Activated naive CD8-positive, alpha-beta T cell (primary cell): Measurements from ENCODE around the gene CEACAM21.

Experiments used
- H3K27ac Mint-ChIP-seq: one replicate; pipeline ENCODE4 v1.8.0; 2021; ENCODE audit warnings: mixed read lengths
- H3K27me3 Mint-ChIP-seq: one replicate; pipeline ENCODE4 v1.8.0; 2021; ENCODE audit warnings: mixed read lengths
- H3K36me3 Mint-ChIP-seq: one replicate; pipeline ENCODE4 v1.8.0; 2021; ENCODE audit warnings: mixed read lengths
- H3K4me1 Mint-ChIP-seq: one replicate; pipeline ENCODE4 v1.8.0; 2021; ENCODE audit warnings: low read depth, mixed read lengths
- H3K4me3 Mint-ChIP-seq: one replicate; pipeline ENCODE4 v1.8.0; 2021; ENCODE audit warnings: mild to moderate bottlenecking, mixed read lengths
- H3K9me3 Mint-ChIP-seq: one replicate; pipeline ENCODE4 v1.8.0; 2021; ENCODE audit warnings: low read depth, mixed read lengths

Gene CEACAM21

DNA sequence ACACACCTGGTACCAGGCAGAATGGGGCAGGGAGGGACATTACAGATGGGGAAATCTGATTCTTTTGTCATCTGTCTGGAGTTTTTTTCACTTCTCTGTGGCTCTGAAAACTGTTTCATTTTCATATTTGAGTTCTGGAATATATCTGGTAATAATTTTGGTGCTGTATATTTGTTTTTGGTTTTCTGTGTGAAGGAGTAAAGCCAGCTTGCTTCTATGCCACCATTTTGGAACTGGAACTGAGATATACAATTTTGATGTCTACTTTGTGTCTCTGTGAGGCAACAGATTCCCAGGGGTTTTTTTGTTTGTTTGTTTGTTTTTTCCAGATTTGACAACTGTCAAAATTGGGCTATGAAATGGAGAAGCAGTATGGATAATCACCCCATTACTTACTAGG, 34.8 kb downstream of the CEACAM21 start:
- no peak overlapping the region for H3K27ac Mint-ChIP-seq
- H3K4me1 Mint-ChIP-seq: no peaks in the 10 kb centered on the region
- no peaks in the 10 kb centered on the region for H3K9me3 Mint-ChIP-seq
- peaks cover 4% of the 10 kb centered on the region for H3K27me3 Mint-ChIP-seq
- peaks cover 2% of the 10 kb centered on the region for H3K36me3 Mint-ChIP-seq
- H3K4me3 Mint-ChIP-seq: no peak overlapping the region

DNA sequence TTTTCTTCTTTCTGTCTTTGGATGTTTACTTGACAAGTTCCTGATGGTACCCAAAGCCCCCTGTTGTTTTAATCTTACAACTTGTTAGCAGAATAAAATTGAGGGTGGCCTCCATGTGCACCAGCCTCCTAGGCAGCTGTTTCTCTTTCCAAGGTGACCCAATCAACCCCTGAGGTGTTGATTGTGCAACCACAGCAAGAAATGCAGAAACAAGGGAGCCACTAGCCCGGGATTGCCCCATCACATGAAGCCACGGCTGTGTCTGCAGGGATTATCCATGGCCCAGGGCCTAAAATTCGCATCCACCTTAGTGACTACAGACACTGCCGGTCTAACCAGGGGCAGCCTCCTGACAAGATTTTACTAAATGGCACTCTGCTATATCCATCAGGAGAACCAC, 36.5 kb downstream of the CEACAM21 start:
- Mint-ChIP-seq H3K4me3 (no peak overlapping the region), H3K27me3 (peaks cover 6% of the 10 kb centered on the region), H3K4me1 (no peaks in the 10 kb centered on the region), H3K9me3 (no peaks in the 10 kb centered on the region), H3K27ac (no peak overlapping the region), H3K36me3 (peaks cover 2% of the 10 kb centered on the region)

DNA sequence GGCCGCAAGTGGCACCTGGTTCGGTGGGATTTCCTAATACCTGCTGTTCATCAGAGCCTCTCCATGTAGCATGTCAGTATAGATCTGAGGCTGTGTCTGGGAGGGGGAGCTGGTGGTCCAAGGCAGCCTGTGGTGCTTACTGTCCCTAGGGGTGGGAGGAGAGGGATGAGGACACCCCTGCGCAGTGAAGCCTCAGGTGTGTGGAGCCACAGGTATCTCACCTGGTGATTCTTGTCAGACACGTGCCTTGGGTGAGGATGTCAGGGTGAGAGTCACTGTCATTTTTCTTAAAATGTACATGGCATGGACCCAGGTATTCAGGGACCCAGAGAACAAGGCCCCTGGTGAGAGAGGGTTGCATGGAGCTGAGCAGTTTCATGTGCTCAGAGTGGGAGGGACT, 39.2 kb downstream of the CEACAM21 start:
- Mint-ChIP-seq H3K27me3 (peaks cover 6% of the 10 kb centered on the region), H3K36me3 (peaks cover 2% of the 10 kb centered on the region), H3K27ac (no peak overlapping the region), H3K4me3 (no peak overlapping the region), H3K9me3 (no peaks in the 10 kb centered on the region), H3K4me1 (no peaks in the 10 kb centered on the region)

DNA sequence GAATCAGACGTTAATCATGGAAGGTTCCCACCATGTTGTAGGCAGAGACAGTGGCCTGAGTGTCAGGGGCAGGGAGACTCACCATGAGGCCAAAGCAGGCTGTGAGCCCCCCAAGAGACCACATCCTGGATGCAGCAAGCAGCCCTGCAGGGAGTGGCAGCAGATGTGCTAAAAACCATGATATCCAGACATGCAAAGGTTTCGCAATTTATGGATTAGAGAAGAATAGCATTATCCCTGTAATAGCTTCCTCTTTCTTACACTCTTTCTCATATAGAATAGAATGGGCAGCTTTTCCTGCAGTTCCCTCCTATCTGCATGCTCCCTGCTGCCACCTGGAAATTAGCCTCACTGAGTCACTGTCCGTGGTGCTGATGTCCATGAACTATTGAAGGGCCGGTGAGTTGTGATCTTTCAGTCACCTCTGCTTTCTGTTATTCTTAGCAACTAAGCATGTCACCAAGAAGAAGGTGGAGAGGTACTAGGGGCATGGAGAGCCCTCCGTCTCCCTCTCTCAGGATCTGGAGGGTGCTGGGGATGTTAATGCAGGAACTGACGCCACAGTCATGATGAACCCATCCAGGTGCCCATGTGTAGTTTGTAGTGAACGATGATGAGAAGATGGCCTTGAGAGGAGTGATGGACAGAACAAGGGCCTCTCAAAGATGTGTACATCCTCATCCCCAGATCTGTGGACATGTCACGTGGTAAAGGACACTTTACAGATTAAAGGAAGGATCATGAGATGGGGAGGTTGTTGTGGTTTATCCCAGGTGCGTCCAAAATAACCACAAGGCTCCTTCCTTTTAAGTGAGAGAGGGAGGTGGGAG, 41.0 kb downstream of the CEACAM21 start:
- Mint-ChIP-seq H3K9me3 (no peaks in the 10 kb centered on the region), H3K36me3 (peaks cover 2% of the 10 kb centered on the region), H3K27ac (no peak overlapping the region), H3K4me1 (no peaks in the 10 kb centered on the region), H3K27me3 (peaks cover 6% of the 10 kb centered on the region), H3K4me3 (no peak overlapping the region)

DNA sequence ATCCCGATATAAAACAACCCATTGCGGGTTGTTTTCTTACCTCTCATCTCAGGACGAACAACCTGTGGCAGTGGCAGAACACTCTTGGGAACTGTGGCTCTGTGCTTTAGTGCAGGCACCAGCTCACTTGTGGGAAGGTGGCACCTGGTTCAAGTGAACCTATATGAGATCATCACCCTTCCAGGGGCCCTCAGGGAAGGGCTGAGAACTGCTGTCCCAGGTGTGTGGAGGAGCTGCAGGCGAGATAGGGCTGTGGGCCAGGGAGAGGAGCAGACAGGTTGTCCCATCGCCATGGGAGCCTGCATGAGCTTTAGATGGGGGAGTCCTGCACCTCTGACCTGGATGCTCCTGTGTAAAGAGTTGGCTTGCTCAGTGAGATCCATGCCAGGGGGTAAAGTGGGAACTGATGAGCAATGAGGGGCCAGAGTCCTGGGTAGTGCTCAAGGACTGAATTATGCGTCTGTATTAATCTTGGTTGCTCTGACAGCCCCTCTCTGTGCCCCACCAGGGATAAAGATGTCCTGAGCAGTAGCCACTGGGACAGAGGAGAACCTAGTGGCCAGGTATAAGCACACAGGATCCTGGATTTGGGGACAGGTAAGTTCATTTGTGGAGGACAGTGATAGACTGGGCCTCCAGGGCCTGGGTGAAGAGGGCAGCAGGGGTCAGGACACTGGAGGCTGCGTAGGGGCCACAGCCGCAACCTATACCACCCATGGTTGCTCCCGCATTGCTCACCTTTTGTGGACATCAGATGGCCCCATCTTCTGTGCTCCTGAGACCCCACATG, 42.2 kb downstream of the CEACAM21 start:
- Mint-ChIP-seq H3K27ac (no peak overlapping the region), H3K36me3 (peaks cover 2% of the 10 kb centered on the region), H3K4me1 (no peaks in the 10 kb centered on the region), H3K9me3 (no peaks in the 10 kb centered on the region), H3K4me3 (no peak overlapping the region), H3K27me3 (peaks cover 6% of the 10 kb centered on the region)

DNA sequence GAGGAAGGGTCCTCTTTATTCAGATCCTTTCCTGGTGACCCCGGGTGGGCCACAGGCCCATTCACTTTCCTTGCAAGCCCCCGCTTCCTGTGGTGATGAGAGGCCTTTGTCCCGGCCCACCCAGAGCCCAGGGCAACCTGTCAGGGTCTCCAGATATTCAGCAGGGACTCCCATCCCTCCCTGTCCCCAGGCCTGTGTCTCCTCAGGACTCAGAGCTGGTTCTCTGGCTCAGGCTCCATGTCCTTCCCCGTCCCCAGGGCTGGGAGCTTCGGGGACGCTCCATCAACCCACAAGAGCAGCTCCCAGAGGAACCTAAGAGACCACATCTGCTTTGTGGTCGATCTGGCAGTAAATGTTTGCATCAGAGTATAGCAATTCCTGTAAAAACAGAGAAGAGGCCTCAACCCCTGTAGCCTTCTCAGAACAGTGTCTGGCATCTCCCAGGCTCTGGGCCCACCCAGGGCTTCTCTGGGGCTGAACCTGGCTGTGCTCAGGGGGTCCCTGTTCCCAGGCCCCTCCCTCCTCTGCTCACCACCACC, 43.1 kb downstream of the CEACAM21 start:
- Mint-ChIP-seq H3K27ac (no peak overlapping the region), H3K36me3 (no peaks in the 10 kb centered on the region), H3K9me3 (no peaks in the 10 kb centered on the region), H3K4me3 (no peak overlapping the region), H3K4me1 (no peaks in the 10 kb centered on the region), H3K27me3 (peaks cover 6% of the 10 kb centered on the region)

DNA sequence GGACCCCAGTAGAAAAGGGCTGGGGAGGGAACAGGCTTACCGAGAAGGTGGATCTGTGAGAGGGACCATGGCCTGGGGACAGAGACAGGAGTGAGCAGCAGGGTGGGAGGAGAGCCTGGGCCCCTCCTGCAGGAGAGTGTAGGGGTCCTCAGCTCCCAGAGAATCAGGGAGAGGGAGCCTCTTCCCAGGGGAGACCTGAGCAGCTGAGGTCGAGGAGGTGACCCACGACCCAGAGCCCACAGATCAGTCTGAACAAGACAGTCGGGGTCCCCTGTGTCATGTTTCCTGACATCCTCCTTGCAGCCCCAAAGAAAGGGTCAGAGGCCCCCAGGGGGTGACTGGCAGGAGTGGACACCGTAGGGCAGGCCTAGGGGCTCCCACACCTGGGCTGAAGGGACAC, 44.2 kb downstream of the CEACAM21 start:
- H3K4me3 Mint-ChIP-seq: no peak overlapping the region

DNA sequence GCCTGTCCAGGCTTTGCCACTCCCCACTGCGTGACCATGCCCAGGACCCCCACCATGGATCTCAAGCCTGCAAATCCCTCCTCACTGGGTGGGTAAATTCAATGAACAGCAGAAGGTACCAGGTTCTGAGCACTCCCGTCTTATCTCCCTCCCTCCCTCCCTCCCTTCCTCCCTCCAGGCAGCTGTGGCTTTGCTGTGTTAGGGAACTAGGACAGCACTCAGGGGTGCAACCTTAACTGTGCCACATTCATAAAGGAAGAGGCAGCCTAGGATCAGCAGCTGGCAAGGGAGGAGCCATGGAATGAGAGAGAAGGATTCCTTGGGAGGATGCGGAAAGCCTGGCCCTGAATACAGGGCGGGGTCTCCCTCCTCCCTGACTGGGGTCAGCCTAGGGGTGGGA, 45.3 kb downstream of the CEACAM21 start:
- H3K27me3 Mint-ChIP-seq: peaks cover 4% of the 10 kb centered on the region
- H3K9me3 Mint-ChIP-seq: no peaks in the 10 kb centered on the region
- H3K4me3 Mint-ChIP-seq: no peak overlapping the region
- H3K36me3 Mint-ChIP-seq: no peaks in the 10 kb centered on the region
- H3K4me1 Mint-ChIP-seq: no peaks in the 10 kb centered on the region
- no peak overlapping the region for H3K27ac Mint-ChIP-seq

More for the DNA sequence above, 44.2 kb downstream of the CEACAM21 start:
- peaks cover 5% of the 10 kb centered on the region for H3K27me3 Mint-ChIP-seq
- no peaks in the 10 kb centered on the region for H3K9me3 Mint-ChIP-seq
- H3K27ac Mint-ChIP-seq: no peak overlapping the region
- no peaks in the 10 kb centered on the region for H3K36me3 Mint-ChIP-seq
- no peaks in the 10 kb centered on the region for H3K4me1 Mint-ChIP-seq

DNA sequence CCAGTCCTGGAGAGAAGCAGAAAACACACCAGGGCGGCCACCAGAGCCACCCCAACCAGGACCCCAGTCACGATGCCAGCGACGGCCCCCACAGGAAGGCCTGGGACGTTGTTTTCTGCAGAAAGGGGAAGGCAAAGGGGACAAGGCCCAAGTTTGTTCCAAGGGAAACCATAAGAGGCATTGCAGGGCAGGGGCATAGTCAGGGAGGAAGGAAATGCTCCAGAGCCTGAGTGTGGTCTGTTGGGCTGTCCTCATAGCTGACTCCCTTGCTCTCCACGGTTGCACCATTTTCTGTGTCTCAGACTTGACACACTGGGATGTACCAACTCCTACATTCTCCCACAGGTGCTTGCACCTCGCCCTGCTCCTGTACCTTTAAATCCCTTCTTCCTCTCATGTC, 45.7 kb downstream of the CEACAM21 start:
- H3K4me1 Mint-ChIP-seq: no peaks in the 10 kb centered on the region
- H3K4me3 Mint-ChIP-seq: no peak overlapping the region
- no peak overlapping the region for H3K27ac Mint-ChIP-seq
- no peaks in the 10 kb centered on the region for H3K36me3 Mint-ChIP-seq
- peaks cover 2% of the 10 kb centered on the region for H3K27me3 Mint-ChIP-seq
- no peaks in the 10 kb centered on the region for H3K9me3 Mint-ChIP-seq

DNA sequence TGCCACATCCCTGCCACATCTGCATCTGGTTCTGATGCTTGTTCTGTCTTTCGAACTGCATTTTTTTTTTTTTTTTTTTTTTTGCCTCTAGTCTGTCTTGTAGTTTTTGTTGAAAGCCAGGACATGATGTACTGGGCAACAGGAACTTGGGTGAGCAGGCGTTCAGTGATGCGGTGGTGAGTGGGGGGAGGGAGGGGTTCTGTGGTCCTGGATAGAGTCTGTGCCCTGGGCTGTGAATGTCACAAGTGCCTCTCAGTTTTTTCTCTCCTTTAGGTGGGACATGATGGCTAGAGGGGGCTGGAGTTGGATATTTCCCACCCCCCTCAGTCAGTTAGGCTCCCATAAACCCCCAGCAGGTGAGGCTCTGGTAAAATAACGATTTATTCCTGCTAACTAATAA, 47.4 kb downstream of the CEACAM21 start:
- H3K27ac Mint-ChIP-seq: no peak overlapping the region
- peaks cover 5% of the 10 kb centered on the region for H3K27me3 Mint-ChIP-seq

DNA sequence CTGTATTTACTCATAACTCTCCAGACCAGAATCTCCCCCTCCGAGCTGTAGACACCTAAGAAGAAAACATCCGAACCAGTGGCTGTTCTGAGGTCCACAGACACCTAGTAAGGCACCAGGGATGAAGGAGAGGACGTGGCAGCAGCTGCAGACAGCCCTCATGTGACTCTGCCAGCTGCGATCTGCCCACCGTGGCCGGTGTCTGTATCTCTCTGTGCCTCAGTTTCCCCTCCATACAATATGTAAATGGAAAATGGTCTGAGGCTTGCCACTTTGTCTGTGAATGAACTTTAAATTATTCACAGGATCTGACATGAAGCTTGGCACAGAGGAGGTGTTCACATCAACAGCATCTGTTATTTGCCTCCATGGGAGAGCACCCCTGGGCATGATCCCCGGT, 48.5 kb downstream of the CEACAM21 start:
- H3K27me3 Mint-ChIP-seq: peaks cover 5% of the 10 kb centered on the region
- H3K4me1 Mint-ChIP-seq: no peaks in the 10 kb centered on the region
- H3K4me3 Mint-ChIP-seq: no peak overlapping the region
- H3K27ac Mint-ChIP-seq: no peak overlapping the region
- no peaks in the 10 kb centered on the region for H3K9me3 Mint-ChIP-seq
- no peaks in the 10 kb centered on the region for H3K36me3 Mint-ChIP-seq

More for the DNA sequence above, 47.4 kb downstream of the CEACAM21 start:
- no peak overlapping the region for H3K4me3 Mint-ChIP-seq
- H3K4me1 Mint-ChIP-seq: no peaks in the 10 kb centered on the region
- H3K36me3 Mint-ChIP-seq: no peaks in the 10 kb centered on the region
- H3K9me3 Mint-ChIP-seq: no peaks in the 10 kb centered on the region

DNA sequence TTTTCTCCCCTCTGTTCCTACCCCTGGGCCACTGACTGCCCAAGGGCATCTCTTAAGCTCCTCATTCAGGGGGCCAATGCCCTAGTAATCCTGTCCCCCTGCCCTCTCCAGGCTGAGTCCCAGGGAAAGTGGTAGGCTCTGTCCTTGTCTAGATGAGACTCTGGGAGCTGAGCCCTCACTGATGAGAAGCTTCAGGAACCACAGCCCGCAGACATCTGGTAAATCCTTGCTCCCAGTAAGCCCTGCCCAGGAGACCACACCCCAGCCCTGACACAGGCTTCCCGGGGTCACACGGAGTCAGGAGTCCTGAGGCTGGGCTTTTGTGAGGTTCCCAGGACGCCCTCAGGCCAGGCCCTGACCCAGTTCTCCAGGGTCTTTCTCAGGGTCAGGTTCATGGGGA, 49.0 kb downstream of the CEACAM21 start:
- no peaks in the 10 kb centered on the region for H3K4me1 Mint-ChIP-seq
- no peak overlapping the region for H3K27ac Mint-ChIP-seq
- no peak overlapping the region for H3K4me3 Mint-ChIP-seq
- H3K9me3 Mint-ChIP-seq: no peaks in the 10 kb centered on the region
- peaks cover 5% of the 10 kb centered on the region for H3K27me3 Mint-ChIP-seq
- H3K36me3 Mint-ChIP-seq: no peaks in the 10 kb centered on the region

DNA sequence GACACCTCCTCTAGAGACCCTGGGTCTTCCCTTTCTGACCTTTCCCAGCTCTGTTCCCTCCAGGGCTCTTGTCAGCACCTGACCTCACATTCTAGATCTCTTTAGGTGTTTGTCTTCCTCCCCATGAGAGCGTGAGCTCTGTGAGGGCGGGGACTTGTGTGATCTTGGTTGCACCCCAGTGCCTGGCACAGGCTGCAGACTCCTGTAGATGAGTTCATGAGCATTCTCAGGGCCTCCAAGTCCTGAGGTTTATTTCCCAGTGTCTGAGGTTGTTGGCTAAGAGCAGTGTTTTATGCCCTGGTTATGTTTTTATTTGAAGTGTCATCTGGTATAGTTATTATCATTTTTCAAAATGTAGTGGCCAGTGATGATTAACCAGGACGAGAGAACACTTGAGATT, 50.3 kb downstream of the CEACAM21 start:
- H3K4me3 Mint-ChIP-seq: no peak overlapping the region
- H3K27ac Mint-ChIP-seq: no peak overlapping the region
- H3K36me3 Mint-ChIP-seq: no peaks in the 10 kb centered on the region
- peaks cover 5% of the 10 kb centered on the region for H3K27me3 Mint-ChIP-seq
- no peaks in the 10 kb centered on the region for H3K4me1 Mint-ChIP-seq
- H3K9me3 Mint-ChIP-seq: no peaks in the 10 kb centered on the region

DNA sequence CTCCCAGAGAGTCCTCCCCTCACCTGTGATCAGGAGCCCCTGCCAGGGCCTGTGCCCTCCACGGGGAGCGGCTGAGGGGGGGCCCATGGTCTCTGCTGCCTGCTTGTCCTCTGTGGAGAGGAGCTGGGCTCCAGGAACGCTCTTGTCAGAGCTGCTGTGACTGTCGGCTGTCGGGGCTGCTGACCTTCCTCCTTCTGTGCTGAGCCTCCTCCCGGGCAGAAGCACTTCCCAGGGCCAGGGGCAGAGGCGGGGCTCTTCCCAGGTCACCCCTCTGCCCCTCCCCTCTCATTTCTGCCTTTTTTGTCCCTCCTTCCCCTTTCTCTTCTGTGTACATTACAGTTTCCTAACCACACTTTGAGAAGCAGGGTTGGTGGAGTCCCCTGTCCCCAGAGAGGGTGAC, 50.9 kb downstream of the CEACAM21 start, which contains the start of gene CEACAM4:
Gene CEACAM4 (minus strand): TSS at position 198 of the 400 bp plus-strand sequence. CDS start 111 bp downstream, at position 87.
- Mint-ChIP-seq H3K27me3 (peaks cover 8% of the 10 kb centered on the region), H3K4me1 (no peaks in the 10 kb centered on the region), H3K27ac (no peak within 1 kb of the TSS), H3K9me3 (peaks cover 3% of the 10 kb centered on the region), H3K4me3 (no peak within 1 kb of the TSS), H3K36me3 (no peaks in the 10 kb centered on the region)

DNA sequence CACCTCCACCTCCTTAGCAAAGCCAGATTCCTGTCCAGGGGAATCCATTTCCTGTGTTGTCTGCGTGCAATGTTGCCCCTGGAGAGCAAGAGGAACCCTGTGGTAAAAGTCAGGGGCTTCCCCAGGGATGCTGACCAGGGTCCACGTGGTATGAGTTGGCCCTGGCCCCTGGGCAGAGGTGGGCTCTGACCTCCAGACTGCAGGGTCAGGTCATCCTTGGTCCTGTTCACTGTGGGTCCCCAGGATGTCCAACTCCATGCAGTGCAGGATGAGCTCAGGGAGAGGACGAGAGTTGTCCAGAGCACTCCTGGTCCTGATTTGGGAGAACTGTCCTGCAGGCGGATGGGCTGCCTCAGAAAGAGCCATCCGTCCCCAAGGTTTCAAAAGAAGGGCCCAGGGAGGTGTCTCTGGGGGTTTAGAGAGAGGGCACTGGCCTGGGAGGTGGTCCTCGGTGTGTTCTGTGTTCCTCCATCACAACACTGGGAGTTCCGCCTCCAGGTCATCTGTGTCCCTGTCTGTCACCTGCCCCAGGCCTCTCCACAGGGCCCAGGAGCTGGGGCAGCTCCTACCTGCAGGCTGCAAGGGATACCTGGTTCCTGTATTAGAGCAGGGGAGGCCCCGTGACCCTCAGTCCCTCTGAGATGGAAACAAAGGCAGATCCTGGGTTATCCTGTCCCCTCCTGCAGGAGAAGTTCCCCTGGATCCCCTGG, 52.2 kb downstream of the CEACAM21 start:
- H3K4me1 Mint-ChIP-seq: no peaks in the 10 kb centered on the region
- H3K27me3 Mint-ChIP-seq: peaks cover 11% of the 10 kb centered on the region
- H3K4me3 Mint-ChIP-seq: no peak overlapping the region
- H3K9me3 Mint-ChIP-seq: peaks cover 3% of the 10 kb centered on the region
- H3K27ac Mint-ChIP-seq: no peak overlapping the region
- peaks cover 2% of the 10 kb centered on the region for H3K36me3 Mint-ChIP-seq
